Fibroblast of villous mesenchyme (primary cell): ENCODE results near the gene ALPK3. TPM values are rescaled to one million over a fixed set of nuclear protein-coding genes. Genes with fewer than 3 reads are reported as not detected.
A peak's percentile ranks its signal among the peaks of the same experiment; 100 is the strongest.
"Not testable (repeated sequence)": the region's sequence is repeated elsewhere in the genome, so short reads cannot be mapped to it uniquely, and the experiment has no call there.

Experiments
- DNase-seq: peaks from one replicate; pipeline ENCODE4 v3.0.0-alpha.2; 2010; ENCODE audit warnings: low read depth
- H3K4me3 ChIP-seq: 2 replicates; pipeline ENCODE4 v1.5.1; 2011; ENCODE audit warnings: low read depth, mild to moderate bottlenecking, low read length
- total RNA-seq: library from RNA; depleted of rRNA; stranded (reverse); fragments of >200 nt; gene quantifications from 2 replicates; pipeline ENCODE4 v1.2.3, GENCODE V29; 2012
- TF ChIP-seq, protein P1 (sequence below): IDR thresholded peaks from 2 replicates; pipeline ENCODE4 v1.5.1; 2012; ENCODE audit warnings: low read depth, mild to moderate bottlenecking, low read length; ENCODE audit not compliant: insufficient read depth

The ALPK3 gene
- total RNA-seq, 1 donor, result 0.86 TPM

DNA sequence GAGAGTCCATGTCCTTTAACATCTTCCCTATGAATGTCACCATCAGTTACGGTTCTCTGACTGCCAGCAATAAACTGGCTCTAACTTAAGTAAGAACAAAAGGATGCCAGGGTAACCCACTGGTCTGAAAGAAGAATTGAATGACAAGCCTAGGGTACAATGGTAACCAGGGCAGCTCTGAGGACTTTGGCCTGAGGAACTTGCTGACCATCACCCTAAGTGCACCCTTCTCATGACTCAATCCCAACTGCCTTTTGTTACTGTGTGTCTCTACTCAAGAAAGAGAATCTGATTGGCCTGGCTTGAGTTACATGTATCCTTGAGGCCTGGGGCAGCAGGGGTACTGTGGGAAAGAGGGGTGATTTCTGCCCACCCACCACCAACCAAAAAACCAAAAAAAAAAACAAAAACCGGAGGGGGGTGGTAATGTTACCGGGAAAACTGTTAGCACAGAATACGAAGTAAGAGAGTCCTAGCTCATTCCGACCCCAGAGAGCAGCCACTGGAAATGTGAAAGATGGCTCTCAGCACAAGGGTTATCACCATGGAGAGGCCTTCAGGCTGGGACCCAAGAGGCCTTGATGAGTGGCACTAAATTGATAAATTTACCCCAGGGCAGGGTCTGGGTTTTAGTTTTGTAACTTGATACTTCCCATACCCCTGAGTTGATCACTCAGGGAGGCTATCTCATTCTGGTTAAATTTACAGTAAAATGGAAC is 58.0 kb downstream of the ALPK3 start:
- TF ChIP-seq, protein P1, sequence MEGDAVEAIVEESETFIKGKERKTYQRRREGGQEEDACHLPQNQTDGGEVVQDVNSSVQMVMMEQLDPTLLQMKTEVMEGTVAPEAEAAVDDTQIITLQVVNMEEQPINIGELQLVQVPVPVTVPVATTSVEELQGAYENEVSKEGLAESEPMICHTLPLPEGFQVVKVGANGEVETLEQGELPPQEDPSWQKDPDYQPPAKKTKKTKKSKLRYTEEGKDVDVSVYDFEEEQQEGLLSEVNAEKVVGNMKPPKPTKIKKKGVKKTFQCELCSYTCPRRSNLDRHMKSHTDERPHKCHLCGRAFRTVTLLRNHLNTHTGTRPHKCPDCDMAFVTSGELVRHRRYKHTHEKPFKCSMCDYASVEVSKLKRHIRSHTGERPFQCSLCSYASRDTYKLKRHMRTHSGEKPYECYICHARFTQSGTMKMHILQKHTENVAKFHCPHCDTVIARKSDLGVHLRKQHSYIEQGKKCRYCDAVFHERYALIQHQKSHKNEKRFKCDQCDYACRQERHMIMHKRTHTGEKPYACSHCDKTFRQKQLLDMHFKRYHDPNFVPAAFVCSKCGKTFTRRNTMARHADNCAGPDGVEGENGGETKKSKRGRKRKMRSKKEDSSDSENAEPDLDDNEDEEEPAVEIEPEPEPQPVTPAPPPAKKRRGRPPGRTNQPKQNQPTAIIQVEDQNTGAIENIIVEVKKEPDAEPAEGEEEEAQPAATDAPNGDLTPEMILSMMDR, result no peak
- no peak for DNase-seq
- no peak overlapping the region for H3K4me3 ChIP-seq

DNA sequence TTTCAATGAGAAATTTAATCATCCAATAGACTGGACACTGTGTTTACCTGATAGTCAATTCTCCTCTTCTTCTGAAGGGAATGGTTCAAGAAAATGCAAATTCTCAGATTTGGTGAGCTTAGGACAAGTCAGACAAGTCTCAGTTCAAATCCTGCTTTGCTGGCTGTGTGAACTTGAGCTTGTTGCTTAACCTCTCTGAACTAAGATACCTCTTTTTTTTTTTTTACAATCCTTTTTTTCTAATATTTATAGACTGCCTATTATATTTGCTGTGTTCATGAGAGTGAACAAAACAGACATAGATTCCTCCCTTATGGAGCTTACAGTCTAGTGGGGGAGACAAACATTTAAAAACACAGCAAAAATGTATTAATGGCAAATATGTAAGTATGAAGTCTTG is 59.1 kb downstream of the ALPK3 start:
- H3K4me3 ChIP-seq, result no peak overlapping the region
- DNase-seq, result no peak
- TF ChIP-seq, protein P1, result no peak

DNA sequence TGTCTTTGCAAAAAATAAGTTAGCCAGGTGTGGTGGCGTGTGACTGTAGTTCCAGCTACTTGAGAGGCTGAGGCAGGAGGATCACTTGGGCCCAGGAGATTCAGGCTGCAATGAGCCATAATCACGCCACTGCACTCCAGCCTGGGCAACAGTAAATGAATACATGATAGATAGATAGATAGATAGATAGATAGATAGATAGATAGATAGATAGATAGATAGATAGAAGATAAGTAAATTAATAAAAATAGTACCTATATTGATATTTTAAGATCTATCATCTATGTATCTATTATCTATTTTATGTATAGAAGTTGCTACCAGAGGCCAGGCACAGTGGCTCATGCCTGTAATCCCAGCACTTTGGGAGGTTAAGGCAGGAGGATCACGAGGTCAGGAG is 60.5 kb downstream of the ALPK3 start:
- DNase-seq, H3K4me3 ChIP-seq: not testable (repeated sequence)

DNA sequence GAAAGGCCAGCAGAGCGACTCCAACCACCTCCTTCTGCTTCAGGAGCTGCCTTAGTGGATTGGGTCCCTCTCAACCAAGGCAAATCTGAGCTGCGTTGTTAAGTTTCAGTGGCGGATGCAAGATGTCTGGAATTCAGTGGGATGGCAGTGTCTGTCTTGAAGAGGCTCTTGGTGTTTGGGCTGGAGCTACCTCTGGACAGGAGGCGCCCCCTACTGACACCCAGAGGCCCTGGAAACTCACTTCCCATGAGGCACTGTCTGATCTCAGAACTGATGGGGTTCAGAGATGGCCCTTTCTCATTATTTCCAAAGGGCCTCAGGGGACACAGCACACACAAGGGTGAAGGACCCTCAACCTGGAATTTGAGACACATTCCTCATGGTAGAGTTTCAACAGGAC is 61.3 kb downstream of the ALPK3 start:
- DNase-seq, result peak; percentile 66
- H3K4me3 ChIP-seq, result no peak overlapping the region
- TF ChIP-seq, protein P1, result peak; percentile 82

DNA sequence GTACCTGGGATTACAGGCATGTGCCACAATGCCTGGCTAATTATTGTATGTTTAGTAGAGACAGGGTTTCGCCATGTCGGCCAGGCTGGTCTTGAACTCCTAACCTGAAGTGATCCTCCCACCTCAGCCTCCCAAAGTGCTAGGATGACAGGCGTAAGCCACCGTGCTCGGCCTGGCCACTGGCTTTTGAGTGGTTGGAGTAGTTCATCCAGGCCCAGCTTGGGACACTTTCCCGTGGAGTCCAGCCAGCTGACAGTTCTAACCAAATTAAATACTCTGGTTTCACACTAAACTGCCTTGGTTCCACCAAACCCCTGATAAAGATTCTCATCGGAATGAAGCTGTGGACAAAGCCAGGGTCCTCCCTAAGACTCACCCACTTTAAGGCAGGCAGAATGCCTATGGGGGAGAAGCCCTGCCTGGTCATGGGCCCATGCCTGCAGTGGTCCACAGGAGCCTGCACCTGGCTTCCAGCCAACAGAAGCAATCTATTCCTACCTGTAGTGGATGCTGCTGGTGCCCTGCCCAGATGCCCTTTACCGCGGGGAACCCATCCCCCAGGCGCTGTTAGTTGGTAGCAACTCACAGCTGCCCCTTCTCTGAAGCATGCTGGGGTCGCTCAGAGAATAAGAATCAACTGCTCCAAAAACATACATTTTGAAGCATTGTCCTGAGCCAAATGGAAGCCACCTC is 62.1 kb downstream of the ALPK3 start:
- TF ChIP-seq, protein P1, result no peak
- DNase-seq, result no peak
- no peak overlapping the region for H3K4me3 ChIP-seq

DNA sequence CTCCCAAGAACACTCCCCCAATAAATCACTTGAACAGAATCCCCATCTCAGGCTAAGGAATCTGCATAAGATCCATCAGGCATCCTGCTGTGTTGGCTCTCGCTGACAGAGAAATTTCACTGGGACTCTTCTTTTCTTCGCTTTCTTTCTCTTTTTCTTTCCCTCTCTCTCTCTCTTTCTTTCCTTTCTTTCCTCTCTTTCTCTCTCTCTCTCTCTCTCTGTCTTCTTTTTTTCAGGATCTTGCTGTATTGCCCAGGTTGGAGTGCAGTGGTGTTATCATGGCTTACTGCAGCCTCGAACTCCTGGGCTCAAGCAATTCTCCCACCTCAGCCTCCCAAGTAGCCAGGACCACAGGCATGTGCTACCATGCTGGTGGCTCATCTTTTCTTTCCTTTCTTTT is 62.9 kb downstream of the ALPK3 start:
- TF ChIP-seq, protein P1, result no peak
- no peak for DNase-seq
- H3K4me3 ChIP-seq, result no peak overlapping the region

DNA sequence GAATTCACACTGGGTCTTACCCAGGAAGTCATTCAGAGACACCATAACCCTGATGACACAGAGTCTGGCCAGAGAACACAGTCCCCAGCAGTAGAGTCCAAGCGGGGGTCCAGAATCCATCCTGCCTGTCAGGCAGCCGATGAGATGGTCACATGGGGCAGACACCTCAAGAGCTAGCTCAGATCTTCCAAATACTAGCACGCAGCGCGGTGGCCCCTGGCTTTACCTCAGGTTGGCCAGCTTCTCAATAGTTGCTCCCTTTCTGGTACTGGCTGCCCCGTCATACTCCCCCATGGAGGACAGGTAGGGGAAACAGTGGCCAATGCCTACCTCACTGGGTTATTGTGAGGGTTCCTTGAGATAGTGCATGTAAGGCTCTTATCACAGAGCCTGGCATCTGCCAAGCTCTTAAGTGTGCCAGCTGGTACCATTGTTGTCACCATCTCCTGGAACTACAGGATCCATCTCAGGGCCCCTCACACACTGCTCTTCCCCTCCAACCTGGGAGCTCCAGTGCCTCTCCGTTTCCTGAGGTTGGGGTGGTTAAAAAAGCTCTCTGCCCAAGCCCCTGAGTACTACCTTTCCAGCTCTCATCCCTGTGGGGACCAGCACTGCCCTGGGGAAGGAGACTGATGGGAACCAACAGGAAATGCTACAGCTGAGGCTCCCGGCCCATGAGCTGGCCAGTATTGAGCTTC is 63.8 kb downstream of the ALPK3 start:
- TF ChIP-seq, protein P1, result no peak
- no peak overlapping the region for H3K4me3 ChIP-seq
- no peak for DNase-seq
